ENCODE measurements around the gene LEFTY1.

GRCh38 chr1:225876900-225877510, 11.9 kb downstream of the LEFTY1 start:
- TF ChIP-seq, protein P1, sequence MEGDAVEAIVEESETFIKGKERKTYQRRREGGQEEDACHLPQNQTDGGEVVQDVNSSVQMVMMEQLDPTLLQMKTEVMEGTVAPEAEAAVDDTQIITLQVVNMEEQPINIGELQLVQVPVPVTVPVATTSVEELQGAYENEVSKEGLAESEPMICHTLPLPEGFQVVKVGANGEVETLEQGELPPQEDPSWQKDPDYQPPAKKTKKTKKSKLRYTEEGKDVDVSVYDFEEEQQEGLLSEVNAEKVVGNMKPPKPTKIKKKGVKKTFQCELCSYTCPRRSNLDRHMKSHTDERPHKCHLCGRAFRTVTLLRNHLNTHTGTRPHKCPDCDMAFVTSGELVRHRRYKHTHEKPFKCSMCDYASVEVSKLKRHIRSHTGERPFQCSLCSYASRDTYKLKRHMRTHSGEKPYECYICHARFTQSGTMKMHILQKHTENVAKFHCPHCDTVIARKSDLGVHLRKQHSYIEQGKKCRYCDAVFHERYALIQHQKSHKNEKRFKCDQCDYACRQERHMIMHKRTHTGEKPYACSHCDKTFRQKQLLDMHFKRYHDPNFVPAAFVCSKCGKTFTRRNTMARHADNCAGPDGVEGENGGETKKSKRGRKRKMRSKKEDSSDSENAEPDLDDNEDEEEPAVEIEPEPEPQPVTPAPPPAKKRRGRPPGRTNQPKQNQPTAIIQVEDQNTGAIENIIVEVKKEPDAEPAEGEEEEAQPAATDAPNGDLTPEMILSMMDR (IDR thresholded peaks at IDR 0.05): no peak
- TF ChIP-seq EZH2 (IDR thresholded peaks at IDR 0.05; ENCODE audit: borderline replicate concordance, insufficient read depth, low read depth, low read length, poor library complexity, severe bottlenecking): no peak
